ENCODE results near the gene CD84.

GRCh38 chr1:160552425-160552824 is 26.9 kb downstream of the CD84 start:
- TF ChIP-seq CTCF (IDR thresholded peaks at IDR 0.05) = no peak
- TF ChIP-seq POLR2A (IDR thresholded peaks at IDR 0.05) = no peak

All from Peyer's patch (tissue), 4 donors.